NCI-H2029 (cell line): ENCODE results near the gene CSNK1A1.

Source experiments
- DNase-seq: peaks from one replicate; lab custom pipeline; 2025; lab: John Stamatoyannopoulos, UW

Gene CSNK1A1

GRCh38 chr5:149529463-149529862, 21.8 kb downstream of the CSNK1A1 start:
- no peak for DNase-seq

- no peak for DNase-seq
Measured at GRCh38 chr5:149528281-149529060, 22.8 kb downstream of the CSNK1A1 start.

DNA sequence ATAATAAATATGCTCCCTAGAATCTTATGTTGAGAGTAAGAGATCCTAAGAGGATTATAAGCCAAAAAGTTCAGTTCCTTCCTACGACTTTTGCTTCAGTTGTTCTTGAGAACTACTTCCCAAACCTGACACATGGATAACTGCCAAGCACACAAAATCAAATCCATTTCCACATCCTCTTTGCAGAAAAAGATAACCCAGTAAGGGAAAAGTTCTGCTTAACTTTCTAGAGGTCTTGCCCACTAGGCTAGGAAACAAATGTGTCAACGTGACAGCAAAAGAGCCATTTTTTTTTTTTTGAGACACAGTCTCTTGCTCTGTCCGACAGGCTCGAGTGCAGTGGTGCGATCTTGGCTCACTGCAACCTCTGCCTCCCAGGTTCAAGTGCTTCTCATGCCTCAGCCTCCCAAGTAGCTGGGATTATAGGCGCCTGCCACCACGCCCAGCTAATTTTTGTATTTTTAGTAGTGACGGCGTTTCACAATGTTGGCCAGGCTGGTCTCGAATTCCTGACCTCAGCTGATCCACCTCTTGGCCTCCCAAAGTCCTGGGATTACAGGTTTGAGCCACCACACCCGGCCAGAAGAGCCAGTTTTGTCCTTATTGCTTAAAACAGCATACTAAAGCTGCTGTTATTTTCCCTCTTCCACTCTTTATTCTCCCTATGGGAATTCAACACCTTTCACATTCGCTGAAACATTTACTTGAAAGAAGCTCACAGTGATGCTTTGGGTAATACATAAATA, 24.2 kb downstream of the CSNK1A1 start:
- no peak for DNase-seq

- DNase-seq, result no peak
Measured at GRCh38 chr5:149521739-149522685, 29.2 kb downstream of the CSNK1A1 start.

DNA sequence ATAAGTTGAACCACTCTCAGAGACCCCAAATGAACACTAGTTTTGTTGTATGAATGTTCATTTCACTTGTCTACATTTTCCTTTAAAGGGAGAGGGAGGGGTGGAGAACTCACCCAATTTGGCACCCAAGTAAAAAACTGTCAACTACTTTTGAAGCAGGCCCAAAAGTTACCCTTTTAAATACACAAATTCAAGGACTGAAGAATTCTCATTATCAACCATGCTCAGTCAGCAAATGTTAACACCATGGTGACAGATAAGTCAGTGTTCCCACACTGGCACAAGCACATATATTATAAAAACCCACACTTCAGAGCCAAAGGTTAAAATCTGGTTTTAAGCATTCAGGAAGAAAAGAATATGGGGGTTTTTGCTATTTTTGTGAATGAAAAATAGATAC, 31.6 kb downstream of the CSNK1A1 start:
- DNase-seq, result no peak

GRCh38 chr5:149518620-149519019, 32.6 kb downstream of the CSNK1A1 start:
- no peak for DNase-seq

DNA sequence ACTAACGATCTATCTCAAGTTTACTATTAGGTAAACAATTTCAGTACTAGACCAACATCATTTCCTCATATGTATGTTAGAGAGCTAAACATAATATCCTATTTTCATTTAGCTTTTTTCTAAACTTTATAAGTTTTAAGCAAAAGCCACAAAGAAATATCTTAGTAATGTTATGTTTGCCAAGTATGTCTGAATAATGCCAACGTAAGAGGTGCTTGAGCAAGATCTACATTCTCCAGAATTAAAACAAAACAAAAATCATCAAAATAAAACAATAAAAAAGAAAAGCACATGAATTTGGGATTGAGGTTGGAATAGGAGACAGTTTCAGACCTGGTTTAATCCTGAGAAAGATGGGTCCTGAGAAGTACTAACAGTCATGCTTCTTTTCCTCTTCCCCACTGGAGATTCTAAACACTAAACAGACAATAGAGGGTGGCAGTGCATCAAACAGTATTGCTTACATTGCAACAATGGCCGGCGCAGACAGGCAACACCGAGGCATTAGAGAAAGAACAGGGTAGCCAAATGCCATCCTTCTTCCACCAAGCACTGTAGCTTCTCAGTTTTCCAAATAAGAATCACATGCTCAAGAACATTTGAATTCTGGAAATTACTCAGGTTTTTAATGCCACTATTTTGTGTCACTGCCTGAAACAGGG, 33.6 kb downstream of the CSNK1A1 start:
- peak; percentile 38 for DNase-seq

- no peak for DNase-seq
Measured at GRCh38 chr5:149514512-149514911, 36.7 kb downstream of the CSNK1A1 start.

DNA sequence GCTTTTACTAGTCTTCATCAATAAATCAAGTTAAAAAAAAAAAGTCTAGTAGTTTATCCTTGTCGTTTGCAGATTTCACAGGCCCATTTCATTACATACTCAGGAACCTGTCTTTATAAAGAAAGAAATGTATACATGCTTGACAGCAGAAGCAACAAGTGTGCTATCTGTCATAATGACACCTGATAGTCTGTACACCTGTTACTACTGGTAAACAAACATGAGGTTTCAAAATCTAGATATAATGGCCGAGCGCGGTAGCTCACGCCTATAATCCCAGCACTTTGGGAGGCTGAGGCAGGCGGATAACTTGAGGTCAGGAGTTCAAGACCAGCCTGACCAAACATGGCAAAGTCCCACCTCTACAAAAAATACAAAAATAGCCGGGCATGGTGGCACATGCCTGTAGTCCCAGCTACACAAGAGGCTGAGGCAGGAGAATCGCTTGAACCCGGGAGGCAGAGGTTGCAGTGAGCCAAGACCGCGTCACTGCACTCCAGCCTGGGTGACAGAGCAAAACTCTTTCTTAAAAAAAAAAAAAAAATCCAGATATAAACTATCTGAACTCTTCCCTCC, 37.8 kb downstream of the CSNK1A1 start:
- DNase-seq, result peak; percentile 30

- DNase-seq, result no peak
Measured at GRCh38 chr5:149510136-149510535, 41.1 kb downstream of the CSNK1A1 start.

DNA sequence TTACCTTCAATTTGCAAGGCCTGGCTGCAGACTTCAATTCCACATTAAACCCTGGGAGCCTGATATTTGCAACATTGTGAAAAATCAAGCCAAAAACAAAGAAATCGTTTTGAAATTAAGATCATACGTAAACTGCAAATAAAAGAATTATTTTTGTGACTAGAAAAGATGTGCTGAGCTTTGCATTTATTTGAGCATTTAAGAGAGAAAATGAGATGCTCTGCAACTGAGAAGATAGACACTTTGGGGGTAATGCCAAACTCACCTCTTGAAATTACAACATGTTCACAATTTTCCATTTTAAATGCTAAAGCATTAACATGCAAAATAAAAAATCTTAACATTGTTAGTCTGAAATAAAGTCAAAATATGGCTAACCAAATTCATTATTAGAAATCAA, 46.6 kb downstream of the CSNK1A1 start:
- DNase-seq, result no peak

GRCh38 chr5:149503006-149503405, 48.2 kb downstream of the CSNK1A1 start:
- DNase-seq, result no peak

- no peak for DNase-seq
Measured at GRCh38 chr5:149500922-149501582, 50.2 kb downstream of the CSNK1A1 start.

- DNase-seq, result no peak
Measured at GRCh38 chr5:149498724-149499336, 52.4 kb downstream of the CSNK1A1 start.

DNA sequence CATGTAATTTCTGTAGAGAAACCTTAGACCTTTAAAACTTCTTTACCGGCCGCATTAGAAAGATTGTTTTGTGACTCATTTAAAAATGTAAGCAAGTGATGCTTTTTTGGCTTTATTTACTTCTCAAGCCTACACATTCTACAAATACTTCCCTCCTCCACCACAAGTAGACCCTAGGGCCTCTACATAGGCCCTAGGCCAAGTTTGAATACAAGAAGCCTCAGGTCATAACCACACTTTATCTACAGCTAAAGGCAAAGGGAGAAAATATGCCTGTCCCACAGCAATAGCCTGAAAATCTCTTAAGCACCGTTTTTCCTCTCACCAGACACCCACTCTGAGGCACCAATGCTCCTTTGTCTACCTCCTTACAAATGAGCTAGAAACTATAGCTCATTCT, 53.9 kb downstream of the CSNK1A1 start:
- no peak for DNase-seq

GRCh38 chr5:149496917-149497316, 54.3 kb downstream of the CSNK1A1 start:
- DNase-seq, result no peak

DNA sequence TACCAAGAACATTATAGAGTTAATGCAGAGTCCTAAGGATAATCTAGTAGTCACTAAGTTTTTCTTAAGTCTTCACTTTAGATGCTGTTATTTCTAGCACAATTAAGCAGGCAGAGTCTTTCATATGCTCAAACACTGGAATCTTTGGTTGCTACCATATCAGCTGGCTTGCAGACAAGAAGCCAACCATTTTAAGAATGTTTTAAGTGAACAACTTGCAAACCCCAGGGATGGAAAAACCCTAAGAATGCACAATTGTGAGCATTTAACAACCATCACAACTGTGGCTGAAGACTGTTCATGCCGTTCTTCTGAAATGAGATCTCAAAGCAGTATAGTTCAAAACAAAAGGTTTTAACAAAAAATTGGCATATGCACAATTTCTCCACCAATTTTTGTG, 55.1 kb downstream of the CSNK1A1 start:
- DNase-seq, result no peak

DNA sequence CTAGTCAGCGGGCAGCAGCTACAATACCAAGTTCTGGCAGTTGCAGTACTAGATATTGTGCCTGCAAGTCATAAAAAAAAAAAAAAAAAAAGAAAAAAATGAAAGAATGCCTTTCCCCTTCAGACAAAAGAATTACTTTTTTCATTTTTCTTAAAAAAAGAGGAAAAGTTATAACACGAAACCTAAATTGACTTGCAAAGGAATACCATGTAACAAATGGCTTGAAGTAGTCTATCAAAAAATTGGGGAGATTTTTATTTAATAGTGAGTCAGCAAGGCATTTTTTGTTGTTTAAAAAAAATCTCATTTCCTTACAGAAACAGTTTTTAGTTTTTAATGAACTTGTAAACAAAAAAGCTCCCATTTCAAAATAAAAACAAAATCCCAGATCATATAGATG, 55.6 kb downstream of the CSNK1A1 start:
- DNase-seq, result no peak

- DNase-seq, result peak; percentile 80
Measured at GRCh38 chr5:149493316-149493715, 57.9 kb downstream of the CSNK1A1 start.

DNA sequence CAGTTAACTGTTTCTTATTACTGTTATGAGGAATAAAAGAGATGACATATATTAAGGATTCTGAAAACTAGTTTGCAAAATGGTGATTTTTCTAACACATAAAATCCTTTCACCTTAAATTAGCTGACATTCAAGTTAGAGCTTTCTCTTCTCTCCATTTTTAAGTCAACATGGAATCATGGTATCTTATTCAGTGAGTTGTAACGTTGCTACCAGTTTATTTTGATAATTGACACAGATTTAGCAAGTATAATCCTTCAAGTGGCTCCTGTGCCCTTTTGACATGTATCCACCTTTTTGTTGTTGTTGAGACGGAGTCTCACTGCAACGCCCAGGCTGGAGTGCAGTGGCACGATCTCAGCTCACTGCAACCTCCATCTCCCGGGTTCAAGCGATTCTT, 58.5 kb downstream of the CSNK1A1 start:
- no peak for DNase-seq
